ENCODE results near the gene NCR1.
"Not testable (repeated sequence)": the region's sequence is repeated elsewhere in the genome, so short reads cannot be mapped to it uniquely, and the experiment has no call there.

NCR1 gene

GRCh38 chr19:54905803-54906511 is at the start of gene NCR1:
Gene NCR1 (plus strand): TSS chr19:54906148. CDS start chr19:54906188, 40 bp downstream.
- DNase-seq = peak; percentile 63

GRCh38 chr19:54858476-54858875 is 47.5 kb upstream of the NCR1 start:
- not testable (repeated sequence) for DNase-seq

GRCh38 chr19:54859421-54859820 is 46.5 kb upstream of the NCR1 start:
- DNase-seq = peak; percentile 86

GRCh38 chr19:54863459-54863858 is 42.5 kb upstream of the NCR1 start:
- not testable (repeated sequence) for DNase-seq

GRCh38 chr19:54871696-54872095 is 34.3 kb upstream of the NCR1 start:
- DNase-seq = peak; percentile 78

- DNase-seq = peak; percentile 54
Observed at GRCh38 chr19:54873990-54874389, 32.0 kb upstream of the NCR1 start, which contains the start of gene FCAR. Gene FCAR (plus strand): TSS chr19:54874235. CDS start chr19:54874290, 55 bp downstream.

GRCh38 chr19:54875506-54875905 is 30.4 kb upstream of the NCR1 start:
- peak; percentile 94 for DNase-seq

- DNase-seq = peak; percentile 31
Observed at GRCh38 chr19:54877471-54877870, 28.5 kb upstream of the NCR1 start.

- DNase-seq = no peak
Observed at GRCh38 chr19:54881884-54882283, 24.1 kb upstream of the NCR1 start.

GRCh38 chr19:54882758-54883157 is 23.2 kb upstream of the NCR1 start:
- peak; percentile 82 for DNase-seq

- no peak for DNase-seq
Observed at GRCh38 chr19:54883228-54883627, 22.7 kb upstream of the NCR1 start.

- peak; percentile 71 for DNase-seq
Observed at GRCh38 chr19:54888239-54888638, 17.7 kb upstream of the NCR1 start.

- no peak for DNase-seq
Observed at GRCh38 chr19:54889566-54889965, 16.4 kb upstream of the NCR1 start.

- no peak for DNase-seq
Observed at GRCh38 chr19:54893406-54893805, 12.5 kb upstream of the NCR1 start.

- not testable (repeated sequence) for DNase-seq
Observed at GRCh38 chr19:54894106-54894505, 11.8 kb upstream of the NCR1 start.

GRCh38 chr19:54896036-54896435 is 9.9 kb upstream of the NCR1 start:
- no peak for DNase-seq

GRCh38 chr19:54898685-54899084 is 7.3 kb upstream of the NCR1 start:
- DNase-seq = not testable (repeated sequence)

GRCh38 chr19:54899646-54900045 is 6.3 kb upstream of the NCR1 start:
- DNase-seq = not testable (repeated sequence)

- peak; percentile 94 for DNase-seq
Observed at GRCh38 chr19:54901153-54901552, 4.8 kb upstream of the NCR1 start.

- DNase-seq = no peak
Observed at GRCh38 chr19:54902061-54902460, 3.9 kb upstream of the NCR1 start.

GRCh38 chr19:54903303-54903702 is 2.6 kb upstream of the NCR1 start:
- no peak for DNase-seq

- DNase-seq = not testable (repeated sequence)
Observed at GRCh38 chr19:54904261-54904660, 1.7 kb upstream of the NCR1 start.

- no peak for DNase-seq
Observed at GRCh38 chr19:54905421-54905802, 536 bp upstream of the NCR1 start.

- DNase-seq = no peak
Observed at GRCh38 chr19:54906819-54907218, 871 bp downstream of the NCR1 start.

- not testable (repeated sequence) for DNase-seq
Observed at GRCh38 chr19:54907899-54908298, 2.0 kb downstream of the NCR1 start.
